ENCODE data around the gene SURF2.

- TF ChIP-seq CTCF (conservative IDR thresholded peaks at IDR 0.05; ENCODE audit: low read depth, low read length) (no peak), EZH2 (IDR thresholded peaks at IDR 0.05; ENCODE audit: borderline replicate concordance, low read depth, low read length, poor library complexity, severe bottlenecking) (no peak)
Observed at GRCh38 chr9:133345596-133345995, 10.8 kb upstream of the SURF2 start.
